GM19351 (cell line): ENCODE results near the gene KRTAP15-1.

Experiments
- ATAC-seq: cut with Tn5 transposase; IDR thresholded peaks from one replicate; pipeline ENCODE4 v1.9.1; 2021; ENCODE audit warnings: mild to moderate bottlenecking, moderate library complexity; ENCODE audit not compliant: unreplicated experiment

KRTAP15-1 gene

GRCh38 chr21:30439975-30440374, at the start of gene KRTAP15-1:
TSS of gene KRTAP15-1 (plus strand) at chr21:30440275. CDS start at chr21:30440328, 53 bp downstream.
- no peak for ATAC-seq

GRCh38 chr21:30391492-30392025, 48.5 kb upstream of the KRTAP15-1 start:
- ATAC-seq = no peak

- ATAC-seq = no peak
Measured at GRCh38 chr21:30395731-30396130, 44.3 kb upstream of the KRTAP15-1 start, which contains the start of gene KRTAP13-1. TSS of gene KRTAP13-1 (plus strand) at chr21:30396031. CDS start at chr21:30396087, 56 bp downstream.

GRCh38 chr21:30408782-30409494, 31.1 kb upstream of the KRTAP15-1 start:
- ATAC-seq = no peak

- ATAC-seq = no peak
Measured at GRCh38 chr21:30415993-30416392, 24.1 kb upstream of the KRTAP15-1 start.

GRCh38 chr21:30425826-30426225, 14.2 kb upstream of the KRTAP15-1 start, which contains the start of gene KRTAP13-3:
TSS of gene KRTAP13-3 (minus strand) at chr21:30425926. CDS start at chr21:30425912, 14 bp downstream.
- ATAC-seq = no peak

- no peak for ATAC-seq
Measured at GRCh38 chr21:30426731-30427130, 13.3 kb upstream of the KRTAP15-1 start.

- no peak for ATAC-seq
Measured at GRCh38 chr21:30430170-30430655, 9.9 kb upstream of the KRTAP15-1 start, which contains the start of gene KRTAP13-4. TSS of gene KRTAP13-4 (plus strand) at chr21:30430220. CDS start at chr21:30430276, 56 bp downstream.

GRCh38 chr21:30434033-30434631, 5.9 kb upstream of the KRTAP15-1 start:
- peak; percentile 74 for ATAC-seq

GRCh38 chr21:30437010-30437565, 3.0 kb upstream of the KRTAP15-1 start:
- ATAC-seq = no peak

- no peak for ATAC-seq
Measured at GRCh38 chr21:30443226-30443625, 3.2 kb downstream of the KRTAP15-1 start.

- ATAC-seq = no peak
Measured at GRCh38 chr21:30444204-30444603, 4.1 kb downstream of the KRTAP15-1 start.

- ATAC-seq = no peak
Measured at GRCh38 chr21:30447056-30447455, 7.0 kb downstream of the KRTAP15-1 start.

GRCh38 chr21:30448514-30448913, 8.4 kb downstream of the KRTAP15-1 start:
- no peak for ATAC-seq

- ATAC-seq = no peak
Measured at GRCh38 chr21:30463713-30464112, 23.6 kb downstream of the KRTAP15-1 start.

GRCh38 chr21:30468900-30469714, 29.0 kb downstream of the KRTAP15-1 start:
- no peak for ATAC-seq

- ATAC-seq = no peak
Measured at GRCh38 chr21:30478004-30478403, 37.9 kb downstream of the KRTAP15-1 start.

- no peak for ATAC-seq
Measured at GRCh38 chr21:30479259-30479658, 39.2 kb downstream of the KRTAP15-1 start.

GRCh38 chr21:30480145-30480544, 40.1 kb downstream of the KRTAP15-1 start, which contains the start of gene KRTAP19-1:
TSS of gene KRTAP19-1 (minus strand) at chr21:30480367. CDS start at chr21:30480317, 50 bp downstream.
- no peak for ATAC-seq

GRCh38 chr21:30482130-30482529, 42.1 kb downstream of the KRTAP15-1 start:
- ATAC-seq = no peak
